Right atrium auricular region (tissue), 2 donors: Measurements from ENCODE around the gene DDI1. TPM values are rescaled to one million over a fixed set of nuclear protein-coding genes. Genes with fewer than 3 reads are reported as not detected.
"Not testable (repeated sequence)": the region's sequence is repeated elsewhere in the genome, so short reads cannot be mapped to it uniquely, and the experiment has no call there.

Experiments
- DNase-seq: peaks from one replicate; pipeline ENCODE4 v3.0.0-alpha.2; 2019; ENCODE audit warnings: low spot score
- H3K27ac ChIP-seq, 2 donors: fragments of 200-600 bp; sonication (generic); 1 replicate in 1 of 2; 2 replicates in 1 of 2; pipeline ENCODE4 v1.5.1; 2016 to 2019
- H3K27me3 ChIP-seq, 2 donors: fragments of 200-600 bp; sonication (generic); one replicate each; pipeline versions ENCODE4 v1.5.1 to v1.6.0; 2017 to 2019
- H3K36me3 ChIP-seq: fragments of 200-600 bp; sonication (generic); one replicate; pipeline ENCODE4 v1.5.1; 2016
- H3K4me1 ChIP-seq, 2 donors: fragments of 200-600 bp; sonication (generic); one replicate each; pipeline versions ENCODE4 v1.5.1 to v1.6.0; 2017 to 2019
- H3K4me3 ChIP-seq, 2 donors: fragments of 200-600 bp; sonication (generic); 1 replicate in 1 of 2; 2 replicates in 1 of 2; pipeline ENCODE4 v1.5.1; 2017 to 2019; ENCODE audit warnings: mild to moderate bottlenecking in 1 of 2, moderate library complexity in 1 of 2
- H3K9me3 ChIP-seq, 2 donors: fragments of 200-600 bp; sonication (generic); one replicate each; pipeline ENCODE4 v1.5.1; 2019
- total RNA-seq, 2 donors: library from RNA; depleted of rRNA; stranded (reverse); fragments of >200 nt; gene quantifications; one replicate each; pipeline ENCODE4 v1.1.0, GENCODE V29; 2016
- TF ChIP-seq, protein P1 (sequence below), 2 donors: fragments of 200-600 bp; sonication (generic); IDR thresholded peaks; one replicate each; pipeline ENCODE4 v1.5.1; 2019; ENCODE audit warnings: antibody characterized with exemption in 2 of 2

The DDI1 gene
- total RNA-seq, 2 donors from 2014 or later = not detected

DNA sequence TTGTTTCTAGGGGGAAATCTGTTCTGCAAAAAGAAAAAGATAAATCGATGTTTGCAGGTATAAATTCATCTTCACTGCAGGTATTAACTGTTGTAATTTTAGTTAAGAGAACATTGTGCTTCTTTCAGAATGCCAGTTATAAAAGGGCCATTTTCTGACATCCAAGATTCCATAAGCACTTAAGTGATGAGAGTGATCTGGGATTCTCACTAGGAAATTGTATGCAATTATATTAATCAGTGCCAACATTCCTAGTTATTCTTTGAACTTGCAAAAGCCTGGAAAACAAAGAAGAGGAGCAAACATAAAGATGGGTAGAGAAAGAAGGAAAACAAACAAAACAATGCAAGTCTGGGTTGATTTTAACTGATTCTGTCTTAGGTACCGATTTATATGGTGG lies 5.4 kb downstream of the DDI1 start:
- no peak overlapping the region for H3K27ac ChIP-seq
- no peaks in the 10 kb centered on the region for H3K9me3 ChIP-seq
- H3K36me3 ChIP-seq = no peaks in the 10 kb centered on the region
- no peaks in the 10 kb centered on the region for H3K27me3 ChIP-seq
- H3K4me1 ChIP-seq = no peaks in the 10 kb centered on the region
- no peak for DNase-seq
- H3K4me3 ChIP-seq = no peak overlapping the region
- TF ChIP-seq, protein P1, sequence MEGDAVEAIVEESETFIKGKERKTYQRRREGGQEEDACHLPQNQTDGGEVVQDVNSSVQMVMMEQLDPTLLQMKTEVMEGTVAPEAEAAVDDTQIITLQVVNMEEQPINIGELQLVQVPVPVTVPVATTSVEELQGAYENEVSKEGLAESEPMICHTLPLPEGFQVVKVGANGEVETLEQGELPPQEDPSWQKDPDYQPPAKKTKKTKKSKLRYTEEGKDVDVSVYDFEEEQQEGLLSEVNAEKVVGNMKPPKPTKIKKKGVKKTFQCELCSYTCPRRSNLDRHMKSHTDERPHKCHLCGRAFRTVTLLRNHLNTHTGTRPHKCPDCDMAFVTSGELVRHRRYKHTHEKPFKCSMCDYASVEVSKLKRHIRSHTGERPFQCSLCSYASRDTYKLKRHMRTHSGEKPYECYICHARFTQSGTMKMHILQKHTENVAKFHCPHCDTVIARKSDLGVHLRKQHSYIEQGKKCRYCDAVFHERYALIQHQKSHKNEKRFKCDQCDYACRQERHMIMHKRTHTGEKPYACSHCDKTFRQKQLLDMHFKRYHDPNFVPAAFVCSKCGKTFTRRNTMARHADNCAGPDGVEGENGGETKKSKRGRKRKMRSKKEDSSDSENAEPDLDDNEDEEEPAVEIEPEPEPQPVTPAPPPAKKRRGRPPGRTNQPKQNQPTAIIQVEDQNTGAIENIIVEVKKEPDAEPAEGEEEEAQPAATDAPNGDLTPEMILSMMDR (IDR thresholded peaks at IDR 0.05) = no peak

DNA sequence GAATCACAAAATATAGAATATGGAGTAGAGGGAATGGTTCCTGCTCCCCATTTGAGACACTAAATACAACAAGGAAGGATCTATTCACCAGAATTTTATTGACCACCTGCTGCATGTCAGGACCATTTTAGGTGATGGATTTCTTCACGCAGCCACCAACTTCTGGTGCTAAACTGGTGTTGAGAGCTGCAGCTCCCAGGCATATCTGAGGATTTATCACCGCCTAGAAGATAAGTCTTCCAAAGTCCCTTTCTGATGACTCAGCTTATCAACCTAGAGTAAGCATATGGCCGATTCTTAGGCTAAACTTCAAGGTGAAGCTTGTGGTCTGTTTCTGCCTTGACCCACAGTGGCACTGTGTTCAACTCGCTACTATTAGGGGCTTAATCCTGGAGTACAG lies 6.7 kb downstream of the DDI1 start:
- TF ChIP-seq, protein P1 (IDR thresholded peaks at IDR 0.05) = no peak
- Histone ChIP-seq H3K27me3 (no peaks in the 10 kb centered on the region), H3K27ac (no peak overlapping the region), H3K4me1 (no peaks in the 10 kb centered on the region), H3K36me3 (no peaks in the 10 kb centered on the region), H3K9me3 (no peaks in the 10 kb centered on the region), H3K4me3 (no peak overlapping the region)
- no peak for DNase-seq

DNA sequence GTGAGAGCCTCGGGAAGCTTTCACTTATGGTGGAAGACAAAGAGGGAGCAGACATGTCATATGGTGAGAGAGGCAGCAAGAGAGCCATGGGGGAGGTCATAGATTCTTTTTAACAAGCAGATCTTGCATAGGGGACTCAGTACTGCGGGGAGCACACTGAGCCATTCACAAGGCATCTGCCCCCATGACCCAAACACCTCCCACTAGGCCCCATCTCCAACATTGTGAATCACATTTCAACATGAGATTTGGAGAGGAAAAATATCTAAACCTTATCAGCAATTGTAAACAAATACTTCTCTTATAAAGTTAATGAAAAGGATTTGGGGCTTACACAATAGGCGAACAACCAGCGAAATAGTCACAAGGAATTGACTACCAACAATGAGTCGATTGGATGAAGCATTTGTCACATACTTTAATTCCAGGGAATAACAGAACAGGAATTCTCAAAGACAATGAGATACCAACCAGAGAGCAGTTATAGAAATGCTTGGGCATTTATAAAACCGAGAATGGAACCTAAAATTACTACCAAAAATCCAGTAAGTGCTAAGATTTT lies 7.3 kb downstream of the DDI1 start:
- no peaks in the 10 kb centered on the region for H3K27me3 ChIP-seq
- TF ChIP-seq, protein P1 (IDR thresholded peaks at IDR 0.05) = no peak

DNA sequence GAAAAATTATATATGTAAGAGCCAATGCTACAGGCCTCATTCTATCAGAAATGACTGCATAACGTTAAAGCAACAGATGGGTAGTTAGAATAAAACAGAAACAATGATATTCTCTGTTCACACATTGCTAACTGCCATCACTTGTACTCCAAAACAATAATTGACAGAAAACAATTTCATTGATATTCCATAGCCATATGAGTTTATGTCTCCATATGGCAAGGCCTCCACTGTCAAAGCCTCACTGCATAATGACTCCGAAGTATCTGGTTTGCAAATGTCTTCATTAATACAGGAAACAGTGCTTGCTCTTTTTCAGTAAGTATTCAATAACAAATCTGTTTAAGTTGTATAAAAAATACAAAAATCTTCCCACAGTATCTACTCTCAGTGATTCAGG lies 9.9 kb downstream of the DDI1 start:
- no peak for DNase-seq
- TF ChIP-seq, protein P1 (IDR thresholded peaks at IDR 0.05) = no peak

More for the DNA sequence above, 7.3 kb downstream of the DDI1 start:
- no peak for DNase-seq
- Histone ChIP-seq H3K27ac (no peak overlapping the region), H3K9me3 (no peaks in the 10 kb centered on the region), H3K4me1 (no peaks in the 10 kb centered on the region), H3K4me3 (no peak overlapping the region), H3K36me3 (no peaks in the 10 kb centered on the region)

DNA sequence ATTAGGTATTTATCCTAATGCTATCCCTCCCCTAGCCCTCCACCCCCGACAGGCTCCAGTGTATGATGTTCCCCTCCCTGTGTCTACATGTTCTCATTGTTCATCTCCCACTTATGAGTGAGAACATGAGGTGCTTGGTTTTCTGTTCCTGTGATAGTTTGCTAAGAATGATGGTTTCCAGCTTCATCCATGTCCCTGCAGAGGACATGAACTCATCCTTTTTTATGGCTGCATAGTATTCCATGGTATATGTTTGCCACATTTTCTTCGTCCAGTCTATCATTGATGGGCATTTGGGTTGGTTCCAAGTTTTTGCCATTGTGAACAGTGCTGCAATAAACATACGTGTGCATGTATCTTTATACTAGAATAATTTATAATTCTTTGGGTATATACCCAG lies 10.4 kb downstream of the DDI1 start:
- not testable (repeated sequence) for H3K27ac ChIP-seq, H3K27me3 ChIP-seq, H3K9me3 ChIP-seq, H3K36me3 ChIP-seq, H3K4me3 ChIP-seq, H3K4me1 ChIP-seq, DNase-seq

More for the DNA sequence above, 9.9 kb downstream of the DDI1 start:
- Histone ChIP-seq H3K4me3 (no peak overlapping the region), H3K9me3 (no peaks in the 10 kb centered on the region), H3K27ac (no peak overlapping the region), H3K4me1 (no peaks in the 10 kb centered on the region), H3K27me3 (no peaks in the 10 kb centered on the region), H3K36me3 (no peaks in the 10 kb centered on the region)

DNA sequence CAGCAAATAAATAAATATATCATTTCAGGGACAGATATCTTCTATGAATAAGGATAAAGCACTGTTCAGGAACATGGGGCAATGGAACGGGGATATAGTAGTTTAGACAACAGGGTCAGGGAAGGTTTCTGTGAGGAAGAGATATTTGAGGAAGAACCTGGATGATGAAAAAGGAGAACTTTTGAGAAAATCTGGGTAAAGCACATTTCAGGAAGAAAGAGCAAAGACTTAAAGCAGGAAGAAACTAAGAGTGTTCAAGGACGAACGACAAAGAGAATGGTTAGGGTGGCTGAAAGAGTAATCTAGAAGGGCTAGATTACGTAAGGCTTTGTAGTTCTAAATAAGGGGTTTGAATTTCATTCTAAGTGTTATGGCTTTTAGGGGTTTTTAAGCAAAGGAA lies 12.7 kb downstream of the DDI1 start:
- TF ChIP-seq, protein P1 (IDR thresholded peaks at IDR 0.05) = no peak
- Histone ChIP-seq H3K27ac (no peak overlapping the region), H3K4me3 (no peak overlapping the region), H3K27me3 (no peaks in the 10 kb centered on the region), H3K36me3 (no peaks in the 10 kb centered on the region), H3K4me1 (no peaks in the 10 kb centered on the region), H3K9me3 (no peaks in the 10 kb centered on the region)
- no peak for DNase-seq
